ENCODE measurements around the gene NIPAL4. TPM values are rescaled to one million over a fixed set of nuclear protein-coding genes. Genes with fewer than 3 reads are reported as not detected.

Gene NIPAL4
- total and polyA plus RNA-seq, 7 donors: 0.03 to 0.50 (median 0.34) TPM

- intact Hi-C loops (cut with DNase I): no loop called here
- no peak for TF ChIP-seq CTCF (IDR thresholded peaks at IDR 0.05)
- Histone ChIP-seq H3K27me3 (ENCODE audit: insufficient read depth in 3 of 3, low read length in 2 of 3) (no peaks in the 10 kb centered on the region), H3K4me1 (no peaks in the 10 kb centered on the region), H3K36me3 (ENCODE audit: insufficient read depth in 1 of 2, low read depth in 1 of 2) (peaks cover 4 to 55% of the 10 kb centered on the region in 2 donors), H3K27ac (no peak overlapping the region), H3K9me3 (no peaks in the 10 kb centered on the region), H3K4me3 (no peak overlapping the region)
- DNase-seq (no peak), ATAC-seq (no peak)
- 90% methylated on average over 2 of the region's 2 CpGs for WGBS, 3 donors
Measured at GRCh38 chr5:157485340-157485739, 25.3 kb downstream of the NIPAL4 start.

DNA sequence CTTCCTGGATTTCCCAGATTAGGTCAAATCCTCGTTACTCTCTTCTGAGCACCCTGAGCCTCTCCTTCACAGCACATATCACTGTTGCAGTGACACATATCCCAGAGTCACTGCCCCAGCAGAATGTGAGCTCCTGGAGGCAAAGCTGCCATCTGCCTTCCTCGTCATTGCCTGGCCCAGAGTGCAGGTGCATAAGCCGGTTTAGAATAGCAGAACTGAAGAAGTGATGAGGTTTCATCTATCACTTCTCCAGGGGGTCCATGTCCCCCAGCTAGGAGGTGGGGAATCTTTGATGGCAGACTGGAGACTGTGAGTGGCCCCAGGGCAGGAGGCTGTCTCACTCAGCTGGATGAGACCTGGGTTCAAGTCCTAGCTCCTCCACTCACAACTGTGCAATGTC is 25.8 kb downstream of the NIPAL4 start:
- intact Hi-C loops (cut with DNase I): no loop called here
- Histone ChIP-seq H3K9me3 (no peaks in the 10 kb centered on the region), H3K27ac (no peak overlapping the region), H3K36me3 (ENCODE audit: insufficient read depth in 1 of 2, low read depth in 1 of 2) (peaks cover 4 to 55% of the 10 kb centered on the region in 2 donors), H3K4me1 (no peaks in the 10 kb centered on the region), H3K4me3 (no peak overlapping the region), H3K27me3 (ENCODE audit: insufficient read depth in 3 of 3, low read length in 2 of 3) (no peaks in the 10 kb centered on the region)
- no peak for TF ChIP-seq CTCF (IDR thresholded peaks at IDR 0.05)
- 85 to 97% (median 88%) methylated on average over 3 of the region's 3 CpGs for WGBS, 3 donors
- DNase-seq (no peak), ATAC-seq (no peak)

- Histone ChIP-seq H3K4me3 (no peak overlapping the region), H3K27ac (no peak overlapping the region), H3K9me3 (no peaks in the 10 kb centered on the region), H3K4me1 (no peaks in the 10 kb centered on the region), H3K36me3 (ENCODE audit: insufficient read depth in 1 of 2, low read depth in 1 of 2) (peaks cover 4 to 55% of the 10 kb centered on the region in 2 donors), H3K27me3 (ENCODE audit: insufficient read depth in 3 of 3, low read length in 2 of 3) (no peaks in the 10 kb centered on the region)
- intact Hi-C loops (cut with DNase I): no loop called here
- DNase-seq (no peak), ATAC-seq (no peak)
- WGBS, 3 donors: 80 to 85% (median 80%) methylated on average over 8 of the region's 8 CpGs
- TF ChIP-seq CTCF (IDR thresholded peaks at IDR 0.05): no peak
Measured at GRCh38 chr5:157486221-157486681, 26.2 kb downstream of the NIPAL4 start.

- ATAC-seq (no peak), DNase-seq (no peak)
- TF ChIP-seq CTCF (IDR thresholded peaks at IDR 0.05): no peak
- Histone ChIP-seq H3K4me1 (no peaks in the 10 kb centered on the region), H3K27ac (no peak overlapping the region), H3K36me3 (ENCODE audit: insufficient read depth in 1 of 2, low read depth in 1 of 2) (peaks cover 4 to 55% of the 10 kb centered on the region in 2 donors), H3K4me3 (no peak overlapping the region), H3K27me3 (ENCODE audit: insufficient read depth in 3 of 3, low read length in 2 of 3) (no peaks in the 10 kb centered on the region), H3K9me3 (no peaks in the 10 kb centered on the region)
- intact Hi-C loops (cut with DNase I): no loop called here
- 84 to 94% (median 85%) methylated on average over 3 of the region's 3 CpGs for WGBS, 3 donors
Measured at GRCh38 chr5:157486861-157487260, 26.8 kb downstream of the NIPAL4 start.

GRCh38 chr5:157487358-157487757 is 27.3 kb downstream of the NIPAL4 start:
- Histone ChIP-seq H3K4me1 (no peaks in the 10 kb centered on the region), H3K27me3 (ENCODE audit: insufficient read depth in 3 of 3, low read length in 2 of 3) (no peaks in the 10 kb centered on the region), H3K36me3 (ENCODE audit: insufficient read depth in 1 of 2, low read depth in 1 of 2) (peaks cover 4 to 59% of the 10 kb centered on the region in 2 donors), H3K4me3 (no peak overlapping the region), H3K9me3 (no peaks in the 10 kb centered on the region), H3K27ac (no peak overlapping the region)
- TF ChIP-seq CTCF (IDR thresholded peaks at IDR 0.05): no peak
- 77 to 93% (median 89%) methylated on average over 3 of the region's 3 CpGs for WGBS, 3 donors
- DNase-seq (no peak), ATAC-seq (no peak)
- intact Hi-C loops (cut with DNase I): no loop called here

Data from psoas muscle (tissue), 8 donors.